ENCODE results near the gene PTCD3. TPM values are rescaled to one million over a fixed set of nuclear protein-coding genes. Genes with fewer than 3 reads are reported as not detected.

Gene PTCD3
- total and polyA plus RNA-seq, 2 of the 4 experiments (the other 2 are of a cell fraction), result 44.0 to 48.9 TPM

DNA sequence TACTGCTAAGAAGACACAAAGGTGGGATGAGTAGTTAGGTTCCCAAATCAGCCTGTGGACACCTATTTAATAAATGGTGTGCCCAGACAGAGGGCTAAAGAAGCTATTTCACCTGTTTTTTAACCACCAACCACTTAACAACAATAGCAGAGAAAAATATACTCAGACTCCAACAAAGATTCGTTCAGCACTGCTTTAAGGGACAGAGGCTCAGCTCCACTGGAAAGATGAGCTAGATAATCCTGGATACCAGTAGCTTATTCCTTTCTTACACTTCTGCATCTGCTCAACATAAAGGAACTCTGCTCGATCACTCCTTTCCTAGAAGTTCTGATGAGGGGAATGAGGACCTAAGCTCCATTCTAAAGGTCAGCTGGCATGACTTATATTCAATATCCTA is 44.5 kb downstream of the PTCD3 start:
- dilution Hi-C loops (cut with HindIII; ENCODE audit: low sequenced_read_pairs, unreplicated experiment), result no loop called here
- no peaks in the 10 kb centered on the region for H4K20me1 ChIP-seq (ENCODE audit: insufficient read depth, low read length)
- H3K9me1 ChIP-seq (ENCODE audit: insufficient read depth, low read length), result no peaks in the 10 kb centered on the region
- H4K5ac ChIP-seq (ENCODE audit: low read depth, low read length), result no peak overlapping the region
- peaks cover 46% of the 10 kb centered on the region for H3K36me3 ChIP-seq (ENCODE audit: control insufficient read depth, insufficient read depth, low read length)
- no peak overlapping the region for H3K56ac ChIP-seq (ENCODE audit: extremely low read depth, insufficient read depth, low read length)
- H3K4me1 ChIP-seq (ENCODE audit: control insufficient read depth, insufficient read depth, low read length), result no peaks in the 10 kb centered on the region
- H3K18ac ChIP-seq (ENCODE audit: low read depth, low read length), result no peak overlapping the region
- DNase-seq (no peak), ATAC-seq (ENCODE audit: low read depth) (no peak)
- no peak overlapping the region for H2BK15ac ChIP-seq (ENCODE audit: low read depth, low read length)
- no CpG with 5 or more reads among the region's 2 CpGs for WGBS, 2 experiments (ENCODE audit: extremely low coverage in 2 of 2, insufficient read length in 1 of 2)
- intact Hi-C loops (cut with micrococcal nuclease), result no loop called here
- H2AFZ ChIP-seq (replicated peaks; ENCODE audit: low read length, poor library complexity), result no peak overlapping the region
- H3K4ac ChIP-seq (ENCODE audit: low read depth, low read length), result no peak overlapping the region
- H2BK5ac ChIP-seq (ENCODE audit: low read depth, low read length, poor library complexity, severe bottlenecking), result no peak overlapping the region
- in situ Hi-C loops (cut with MboI; ENCODE audit: low sequenced_read_pairs), result no loop called here
- no peak overlapping the region for H3K27ac ChIP-seq (ENCODE audit: insufficient read depth, low read length)
- H3K4me3 ChIP-seq (ENCODE audit: insufficient read depth, low read depth, low read length), result no peak overlapping the region
- no peak overlapping the region for H3K23ac ChIP-seq (ENCODE audit: low read depth, low read length)
- H3K9ac ChIP-seq (ENCODE audit: low read depth, low read length), result no peak overlapping the region
- H4K91ac ChIP-seq (ENCODE audit: insufficient read depth, low read depth, low read length), result no peak overlapping the region
- H3K79me1 ChIP-seq (ENCODE audit: low read depth in 1 of 2, low read length in 2 of 2), result peaks cover 7 to 9% of the 10 kb centered on the region in 2 experiments; a peak in 3 of 4 replicates
- CTCF ChIA-PET, result no interaction called here
- no peaks in the 10 kb centered on the region for H3K9me3 ChIP-seq (ENCODE audit: control insufficient read depth, insufficient read depth, low read length)
- BruUV-seq (replicated peaks), result no TSS peak
- H3K27me3 ChIP-seq (ENCODE audit: control insufficient read depth, insufficient read depth, low read length), result no peaks in the 10 kb centered on the region
- no peak overlapping the region for H2BK120ac ChIP-seq (ENCODE audit: low read depth, low read length)
- H2AK5ac ChIP-seq (ENCODE audit: low read depth, low read length), result no peak overlapping the region
- POLR2A ChIA-PET (ENCODE audit: unreplicated experiment), result no interaction called here
- no peak overlapping the region for H3K4me2 ChIP-seq (ENCODE audit: low read depth, low read length)
- TF ChIP-seq MAZ (IDR thresholded peaks at IDR 0.05; ENCODE audit: borderline replicate concordance, low read depth, low read length) (no peak), CTCF (conservative IDR thresholded peaks at IDR 0.05; ENCODE audit: low read depth, low read length) (no peak), MXI1 (IDR thresholded peaks at IDR 0.05; ENCODE audit: borderline replicate concordance, low read depth, low read length) (no peak), RCOR1 (IDR thresholded peaks at IDR 0.05; ENCODE audit: insufficient replicate concordance, low read length) (no peak), RFX5 (IDR thresholded peaks at IDR 0.05; ENCODE audit: low read depth, low read length) (no peak), SMC3 (IDR thresholded peaks at IDR 0.05; ENCODE audit: low read depth, low read length) (no peak), NFE2L2 (IDR thresholded peaks at IDR 0.05; ENCODE audit: low read depth, low read length) (no peak), BHLHE40 (IDR thresholded peaks at IDR 0.05; ENCODE audit: low read depth, low read length) (no peak), CEBPB (IDR thresholded peaks at IDR 0.05; ENCODE audit: low read depth, low read length) (no peak), MAFK (IDR thresholded peaks at IDR 0.05; ENCODE audit: low read depth, low read length) (no peak), RAD21 (IDR thresholded peaks at IDR 0.05; ENCODE audit: low read length) (no peak), USF2 (IDR thresholded peaks at IDR 0.05; ENCODE audit: low read depth, low read length) (no peak), CHD1 (IDR thresholded peaks at IDR 0.05; ENCODE audit: low read depth, low read length) (no peak)
- TF ChIP-seq, protein P1, sequence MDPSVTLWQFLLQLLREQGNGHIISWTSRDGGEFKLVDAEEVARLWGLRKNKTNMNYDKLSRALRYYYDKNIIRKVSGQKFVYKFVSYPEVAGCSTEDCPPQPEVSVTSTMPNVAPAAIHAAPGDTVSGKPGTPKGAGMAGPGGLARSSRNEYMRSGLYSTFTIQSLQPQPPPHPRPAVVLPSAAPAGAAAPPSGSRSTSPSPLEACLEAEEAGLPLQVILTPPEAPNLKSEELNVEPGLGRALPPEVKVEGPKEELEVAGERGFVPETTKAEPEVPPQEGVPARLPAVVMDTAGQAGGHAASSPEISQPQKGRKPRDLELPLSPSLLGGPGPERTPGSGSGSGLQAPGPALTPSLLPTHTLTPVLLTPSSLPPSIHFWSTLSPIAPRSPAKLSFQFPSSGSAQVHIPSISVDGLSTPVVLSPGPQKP (IDR thresholded peaks at IDR 0.05; ENCODE audit: borderline replicate concordance, low read depth, low read length), result no peak
- H2AK9ac ChIP-seq (replicated peaks; ENCODE audit: low read depth, low read length, poor library complexity), result no peak overlapping the region
- no peak overlapping the region for H4K8ac ChIP-seq (ENCODE audit: low read depth in 2 of 2, low read length in 2 of 2)
- no peak overlapping the region for H3K14ac ChIP-seq (replicated peaks; ENCODE audit: low read depth, low read length)
- no peak overlapping the region for H2BK20ac ChIP-seq (ENCODE audit: low read depth, low read length)
